Measurements from ENCODE around the gene PWWP2B. TPM values are rescaled to one million over a fixed set of nuclear protein-coding genes. Genes with fewer than 3 reads are reported as not detected.

The PWWP2B gene
- total and polyA plus RNA-seq, 2 of the 13 experiments (the other 11 are each of a cell fraction or from before 2014, with no cell fraction given): 2.3 to 4.7 TPM

DNA sequence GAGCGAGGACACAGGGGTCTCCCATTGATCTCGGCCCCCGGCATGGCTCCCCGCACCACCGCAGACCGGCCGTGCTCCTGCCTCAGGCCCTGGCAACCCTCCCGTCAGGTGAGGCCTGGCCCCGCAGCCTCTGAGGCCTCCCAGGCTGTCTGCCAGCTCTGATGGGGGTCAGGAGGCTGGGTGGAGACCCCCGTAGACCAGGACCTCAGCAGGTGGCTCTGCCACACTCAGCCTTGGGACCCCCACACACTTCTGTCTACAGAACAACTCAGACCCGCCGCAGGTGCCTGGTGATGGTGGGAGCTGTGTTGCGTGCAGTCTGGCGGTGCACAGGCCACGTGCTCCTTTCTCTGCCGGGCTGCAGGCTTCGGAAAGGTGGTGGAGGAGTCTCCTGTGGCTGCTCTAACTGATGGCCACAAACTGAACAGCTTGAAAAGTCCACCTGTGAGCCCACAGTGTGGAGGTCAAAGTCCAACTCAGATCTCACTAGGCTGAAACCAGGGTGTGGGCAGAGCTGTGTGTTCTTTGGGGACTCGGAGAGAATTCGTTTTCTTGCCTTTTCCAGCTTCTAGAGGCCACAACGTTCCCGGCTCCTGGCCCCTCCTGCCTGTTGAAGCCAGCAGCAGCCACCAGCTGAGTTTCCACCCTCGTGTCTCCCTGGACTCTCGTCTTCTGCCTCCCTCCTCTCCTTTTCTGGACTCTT is 62.5 kb downstream of the PWWP2B start (continued):
- TF ChIP-seq PRPF4 (IDR thresholded peaks at IDR 0.05; ENCODE audit: low read depth, low read length, poor library complexity, severe bottlenecking) (no peak), ZNF234 (CRISPR knock-in tag; conservative IDR thresholded peaks at IDR 0.05) (no peak), CBFB (CRISPR knock-in tag; IDR thresholded peaks at IDR 0.05) (no peak), KDM6A (CRISPR knock-in tag; IDR thresholded peaks at IDR 0.05; ENCODE audit: low read depth) (no peak), ZNF546 (CRISPR knock-in tag; conservative IDR thresholded peaks at IDR 0.05) (no peak), TARDBP (CRISPR knock-in tag; IDR thresholded peaks at IDR 0.05) (no peak), RNF2 (conservative IDR thresholded peaks at IDR 0.05; ENCODE audit: low read depth) (no peak), SOX13 (IDR thresholded peaks at IDR 0.05) (no peak), SOX13 (CRISPR knock-in tag; conservative IDR thresholded peaks at IDR 0.05 in 1 of 2, IDR thresholded peaks at IDR 0.05 in 1 of 2) (no peak), ZNF572 (CRISPR knock-in tag; IDR thresholded peaks at IDR 0.05) (no peak), SCMH1 (CRISPR knock-in tag; IDR thresholded peaks at IDR 0.05; ENCODE audit: borderline replicate concordance) (no peak), ZFP36L2 (CRISPR knock-in tag; IDR thresholded peaks at IDR 0.05) (no peak), ZNF484 (CRISPR knock-in tag; IDR thresholded peaks at IDR 0.05; ENCODE audit: borderline replicate concordance, low read depth) (no peak), ZFP1 (CRISPR knock-in tag; IDR thresholded peaks at IDR 0.05) (no peak), ISL2 (CRISPR knock-in tag; IDR thresholded peaks at IDR 0.05) (no peak)
- TF ChIP-seq, protein P1, sequence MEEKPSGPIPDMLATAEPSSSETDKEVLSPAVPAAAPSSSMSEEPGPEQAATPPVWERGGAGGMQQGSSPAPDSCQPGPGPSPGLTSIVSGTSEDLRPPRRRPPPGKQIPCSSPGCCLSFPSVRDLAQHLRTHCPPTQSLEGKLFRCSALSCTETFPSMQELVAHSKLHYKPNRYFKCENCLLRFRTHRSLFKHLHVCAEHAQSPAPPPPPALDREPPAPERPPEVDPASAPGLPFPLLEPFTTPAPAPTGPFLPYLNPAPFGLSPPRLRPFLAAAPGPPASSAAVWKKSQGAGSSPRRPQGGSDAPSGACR (CRISPR knock-in tag; IDR thresholded peaks at IDR 0.05): no peak
- TF ChIP-seq, protein P2, sequence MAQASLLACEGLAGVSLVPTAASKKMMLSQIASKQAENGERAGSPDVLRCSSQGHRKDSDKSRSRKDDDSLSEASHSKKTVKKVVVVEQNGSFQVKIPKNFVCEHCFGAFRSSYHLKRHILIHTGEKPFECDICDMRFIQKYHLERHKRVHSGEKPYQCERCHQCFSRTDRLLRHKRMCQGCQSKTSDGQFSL (CRISPR knock-in tag; IDR thresholded peaks at IDR 0.05): no peak
- TF ChIP-seq, protein P3, sequence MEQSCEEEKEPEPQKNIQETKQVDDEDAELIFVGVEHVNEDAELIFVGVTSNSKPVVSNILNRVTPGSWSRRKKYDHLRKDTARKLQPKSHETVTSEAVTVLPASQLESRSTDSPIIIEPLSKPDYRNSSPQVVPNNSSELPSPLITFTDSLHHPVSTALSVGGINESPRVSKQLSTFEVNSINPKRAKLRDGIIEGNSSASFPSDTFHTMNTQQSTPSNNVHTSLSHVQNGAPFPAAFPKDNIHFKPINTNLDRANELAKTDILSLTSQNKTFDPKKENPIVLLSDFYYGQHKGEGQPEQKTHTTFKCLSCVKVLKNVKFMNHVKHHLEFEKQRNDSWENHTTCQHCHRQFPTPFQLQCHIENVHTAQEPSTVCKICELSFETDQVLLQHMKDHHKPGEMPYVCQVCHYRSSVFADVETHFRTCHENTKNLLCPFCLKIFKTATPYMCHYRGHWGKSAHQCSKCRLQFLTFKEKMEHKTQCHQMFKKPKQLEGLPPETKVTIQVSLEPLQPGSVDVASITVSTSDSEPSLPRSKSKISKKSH (CRISPR knock-in tag; IDR thresholded peaks at IDR 0.05; ENCODE audit: borderline replicate concordance): peak; percentile 5; the same call in 1 of the 2 replicates
- TF ChIP-seq, protein P4, sequence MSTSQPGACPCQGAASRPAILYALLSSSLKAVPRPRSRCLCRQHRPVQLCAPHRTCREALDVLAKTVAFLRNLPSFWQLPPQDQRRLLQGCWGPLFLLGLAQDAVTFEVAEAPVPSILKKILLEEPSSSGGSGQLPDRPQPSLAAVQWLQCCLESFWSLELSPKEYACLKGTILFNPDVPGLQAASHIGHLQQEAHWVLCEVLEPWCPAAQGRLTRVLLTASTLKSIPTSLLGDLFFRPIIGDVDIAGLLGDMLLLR (CRISPR knock-in tag; IDR thresholded peaks at IDR 0.05): 0 out of 2 replicates have a peak, but pooled peaks have one; percentile 35
- TF ChIP-seq, protein P5, sequence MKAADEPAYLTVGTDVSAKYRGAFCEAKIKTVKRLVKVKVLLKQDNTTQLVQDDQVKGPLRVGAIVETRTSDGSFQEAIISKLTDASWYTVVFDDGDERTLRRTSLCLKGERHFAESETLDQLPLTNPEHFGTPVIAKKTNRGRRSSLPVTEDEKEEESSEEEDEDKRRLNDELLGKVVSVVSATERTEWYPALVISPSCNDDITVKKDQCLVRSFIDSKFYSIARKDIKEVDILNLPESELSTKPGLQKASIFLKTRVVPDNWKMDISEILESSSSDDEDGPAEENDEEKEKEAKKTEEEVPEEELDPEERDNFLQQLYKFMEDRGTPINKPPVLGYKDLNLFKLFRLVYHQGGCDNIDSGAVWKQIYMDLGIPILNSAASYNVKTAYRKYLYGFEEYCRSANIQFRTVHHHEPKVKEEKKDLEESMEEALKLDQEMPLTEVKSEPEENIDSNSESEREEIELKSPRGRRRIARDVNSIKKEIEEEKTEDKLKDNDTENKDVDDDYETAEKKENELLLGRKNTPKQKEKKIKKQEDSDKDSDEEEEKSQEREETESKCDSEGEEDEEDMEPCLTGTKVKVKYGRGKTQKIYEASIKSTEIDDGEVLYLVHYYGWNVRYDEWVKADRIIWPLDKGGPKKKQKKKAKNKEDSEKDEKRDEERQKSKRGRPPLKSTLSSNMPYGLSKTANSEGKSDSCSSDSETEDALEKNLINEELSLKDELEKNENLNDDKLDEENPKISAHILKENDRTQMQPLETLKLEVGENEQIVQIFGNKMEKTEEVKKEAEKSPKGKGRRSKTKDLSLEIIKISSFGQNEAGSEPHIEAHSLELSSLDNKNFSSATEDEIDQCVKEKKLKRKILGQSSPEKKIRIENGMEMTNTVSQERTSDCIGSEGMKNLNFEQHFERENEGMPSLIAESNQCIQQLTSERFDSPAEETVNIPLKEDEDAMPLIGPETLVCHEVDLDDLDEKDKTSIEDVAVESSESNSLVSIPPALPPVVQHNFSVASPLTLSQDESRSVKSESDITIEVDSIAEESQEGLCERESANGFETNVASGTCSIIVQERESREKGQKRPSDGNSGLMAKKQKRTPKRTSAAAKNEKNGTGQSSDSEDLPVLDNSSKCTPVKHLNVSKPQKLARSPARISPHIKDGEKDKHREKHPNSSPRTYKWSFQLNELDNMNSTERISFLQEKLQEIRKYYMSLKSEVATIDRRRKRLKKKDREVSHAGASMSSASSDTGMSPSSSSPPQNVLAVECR (CRISPR knock-in tag; IDR thresholded peaks at IDR 0.05; ENCODE audit: borderline replicate concordance): 0 out of 2 replicates have a peak, but pooled peaks have one; percentile 41
